AML-193 (cell line): ENCODE data around the gene MAP7D2.
"Not testable (repeated sequence)": the region's sequence is repeated elsewhere in the genome, so short reads cannot be mapped to it uniquely, and the experiment has no call there.

Source experiments
- DNase-seq, 2 experiments: peaks; one replicate each; lab custom pipeline; 2025; lab: John Stamatoyannopoulos, UW

MAP7D2 gene

DNA sequence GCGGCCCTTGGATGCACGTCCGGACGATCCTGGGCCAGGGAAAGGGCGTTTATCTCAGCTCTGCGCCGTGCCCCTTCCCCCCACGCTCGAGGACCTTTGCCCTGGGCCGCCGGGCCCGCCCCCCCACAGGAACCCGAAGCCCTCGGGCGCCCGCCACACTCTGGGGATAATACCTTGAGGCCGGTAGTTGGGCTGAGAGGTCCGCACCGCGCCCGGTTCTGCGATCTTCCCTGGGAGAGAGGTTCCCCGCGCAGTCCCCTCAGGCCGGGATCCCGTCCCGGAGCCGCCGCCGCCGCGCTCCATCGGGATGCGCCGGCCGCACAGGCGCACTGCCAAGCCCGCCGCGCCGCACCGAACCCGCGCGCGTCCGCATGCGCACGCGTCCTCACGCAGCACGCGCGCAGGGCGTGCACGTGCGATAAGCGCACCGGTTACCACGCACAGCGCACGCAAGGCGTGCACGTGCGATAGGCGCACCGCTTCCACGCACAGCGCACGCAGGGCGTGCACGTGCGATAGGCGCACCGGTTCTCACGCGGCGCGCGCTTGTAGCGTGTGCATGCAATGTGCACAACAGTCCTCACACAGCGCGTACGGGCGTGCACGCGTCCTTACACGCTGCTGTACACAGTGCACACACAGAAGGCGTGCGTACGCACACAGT, at the start of gene MAP7D2:
Gene MAP7D2 (minus strand): TSS at position 331 of the 664 bp plus-strand sequence. CDS start 28 bp downstream, at position 303.
- no peak for DNase-seq

DNA sequence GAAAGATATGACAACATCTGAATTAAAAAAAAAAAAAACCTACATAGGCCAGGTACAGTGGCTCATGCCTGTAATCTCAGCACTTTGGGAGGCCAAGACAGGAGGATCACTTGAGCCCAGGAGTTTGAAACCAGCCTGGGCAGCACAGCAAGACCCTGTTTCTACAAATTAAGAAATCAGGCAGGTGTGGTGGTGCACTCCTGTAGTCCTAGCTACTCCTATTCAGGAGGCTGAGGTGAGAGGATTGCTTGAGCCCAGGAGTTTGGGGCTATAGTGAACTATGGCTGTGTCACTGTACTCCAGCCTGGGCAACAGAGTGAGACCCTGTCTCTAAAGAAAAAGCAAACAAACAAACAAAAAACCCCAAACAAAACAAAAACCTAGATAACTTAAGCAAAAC, 45.8 kb upstream of the MAP7D2 start:
- not testable (repeated sequence) for DNase-seq

DNA sequence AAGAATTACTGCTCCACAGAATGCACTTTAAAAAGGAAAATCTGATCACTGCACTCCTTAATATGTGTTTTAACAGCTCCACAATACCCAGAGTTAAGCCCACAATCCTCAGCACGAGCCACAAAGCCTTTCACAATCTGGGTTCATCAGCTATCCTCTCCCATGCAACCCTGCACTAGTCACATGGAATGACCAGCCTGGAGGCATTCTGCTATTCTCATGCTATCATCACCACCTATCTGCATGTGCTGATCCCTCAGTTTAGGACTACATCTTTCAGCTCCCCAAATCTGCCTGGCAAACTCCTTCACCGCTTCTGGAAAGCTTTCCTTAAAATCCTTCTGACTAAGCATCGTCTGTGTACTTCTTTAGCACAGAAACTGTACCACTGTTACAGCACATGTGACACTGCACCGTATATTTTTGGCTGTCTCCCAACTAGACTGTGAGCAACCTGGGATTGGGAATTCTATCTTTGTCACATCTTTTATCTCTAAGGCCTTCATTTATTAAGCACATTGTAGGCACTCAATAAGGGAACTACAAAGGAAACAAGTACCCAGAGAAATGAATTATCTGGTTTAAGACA, 43.2 kb upstream of the MAP7D2 start:
- no peak for DNase-seq

DNA sequence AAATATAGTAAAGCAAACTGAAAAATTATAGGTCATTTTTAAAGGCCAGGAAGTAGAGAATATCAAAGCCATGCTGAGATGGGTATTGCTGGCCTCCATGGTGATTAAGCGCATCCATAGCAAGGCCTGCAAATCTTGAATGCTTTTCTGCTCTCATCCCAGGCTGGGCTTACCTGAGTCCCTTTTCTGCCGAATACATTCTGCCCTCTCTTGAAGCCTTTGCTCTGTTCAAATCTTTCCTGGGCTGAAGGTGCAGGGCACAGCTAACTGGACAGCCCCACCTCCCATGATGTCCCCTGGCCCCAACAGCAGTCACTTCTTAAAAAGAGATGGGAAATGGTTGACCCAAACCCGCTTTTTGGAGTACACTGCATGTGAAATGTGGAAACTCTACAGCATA, 35.0 kb upstream of the MAP7D2 start:
- no peak for DNase-seq

DNA sequence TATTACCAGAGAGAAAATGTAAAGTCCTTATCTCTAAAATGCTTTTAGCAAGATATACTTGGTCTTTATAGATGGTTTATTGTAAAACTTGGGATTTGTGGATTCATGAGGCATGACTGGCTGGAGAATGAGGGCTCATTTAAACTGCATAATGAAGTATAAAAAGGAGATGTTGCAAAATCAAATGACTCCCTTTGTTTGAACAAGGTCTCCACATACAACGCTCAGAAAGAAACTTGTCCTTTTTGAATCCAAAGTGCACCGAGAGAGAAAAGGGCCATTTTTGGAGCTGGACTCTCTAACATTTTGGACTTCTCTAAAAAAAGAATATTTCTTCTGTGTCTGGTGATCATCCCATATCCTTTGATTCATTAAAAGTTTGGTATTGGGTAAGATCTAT, 32.6 kb upstream of the MAP7D2 start:
- no peak for DNase-seq

DNA sequence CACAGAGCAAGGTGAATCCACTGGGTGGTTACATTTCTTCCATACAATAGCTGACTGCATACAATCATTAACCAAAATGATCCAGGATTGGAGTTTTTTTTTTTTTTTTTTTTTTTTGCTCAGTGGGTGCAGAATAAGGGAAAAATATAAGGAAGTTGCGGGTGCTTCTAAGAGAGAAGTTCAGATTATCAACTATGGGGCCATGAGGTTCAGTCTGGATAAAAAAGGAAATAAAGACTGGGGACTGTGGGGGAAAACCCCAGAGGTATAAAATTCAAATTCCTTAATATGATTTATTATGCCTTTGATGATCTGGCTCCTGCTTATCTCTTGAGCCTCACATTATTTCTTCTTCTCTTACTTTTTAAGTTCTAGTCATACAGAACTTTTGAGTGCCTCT, 30.9 kb upstream of the MAP7D2 start:
- DNase-seq = no peak

DNA sequence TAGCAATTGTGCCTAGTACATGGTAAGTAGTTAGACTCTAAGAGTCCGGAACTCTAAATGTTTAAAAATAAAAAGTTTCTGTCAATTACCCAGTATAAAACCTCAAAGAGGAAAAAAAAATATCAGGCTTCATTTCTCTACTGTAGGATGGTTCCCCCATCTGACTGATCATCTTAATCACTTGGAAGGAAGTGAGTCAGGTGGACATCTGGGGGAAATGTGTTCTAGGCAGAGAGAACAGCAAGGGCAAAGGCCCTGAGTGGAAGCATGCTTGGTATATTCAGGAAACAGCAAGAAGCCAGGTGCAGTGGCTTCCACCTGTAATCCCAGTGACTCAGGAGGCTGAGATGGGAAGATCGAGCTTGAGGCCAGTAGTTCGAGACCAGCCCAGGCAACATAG, 27.8 kb upstream of the MAP7D2 start:
- no peak for DNase-seq

DNA sequence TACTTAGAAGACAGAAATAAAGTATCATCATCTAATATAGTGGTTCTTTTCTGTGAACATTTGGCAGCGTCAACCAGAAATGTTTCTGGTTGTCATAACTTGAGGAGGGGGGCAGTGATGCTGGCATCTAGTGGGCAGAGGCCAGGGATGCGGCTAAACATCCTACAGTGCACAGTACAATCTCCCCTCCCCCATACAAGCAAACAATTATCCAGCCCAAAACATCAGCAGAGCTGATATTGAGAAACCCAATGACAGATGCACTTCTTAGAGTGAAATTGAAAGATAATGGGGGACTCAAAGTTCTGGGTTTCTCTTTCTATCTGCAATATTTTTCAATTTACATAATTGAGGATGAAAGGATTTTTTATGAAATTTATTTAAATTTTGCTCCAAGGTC, 26.9 kb upstream of the MAP7D2 start:
- DNase-seq = no peak

DNA sequence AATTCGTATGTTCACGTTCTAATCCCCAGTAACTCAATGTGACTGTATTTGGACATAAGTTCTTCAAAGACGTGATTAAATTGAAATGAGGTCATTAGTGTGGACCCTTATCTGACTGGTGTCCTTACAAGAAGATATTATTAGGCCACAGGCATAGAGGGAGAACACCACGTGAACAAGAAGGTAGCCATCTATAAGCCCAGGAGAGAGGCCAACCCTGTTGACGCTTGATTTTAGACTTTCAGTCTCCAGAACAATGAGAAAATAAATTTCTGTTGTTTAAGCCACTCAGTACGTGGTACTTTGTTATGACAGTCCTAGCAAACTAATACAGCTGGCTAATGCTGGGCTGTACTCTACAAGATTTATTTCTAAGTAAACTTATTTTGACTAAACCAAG, 26.4 kb upstream of the MAP7D2 start:
- no peak for DNase-seq

DNA sequence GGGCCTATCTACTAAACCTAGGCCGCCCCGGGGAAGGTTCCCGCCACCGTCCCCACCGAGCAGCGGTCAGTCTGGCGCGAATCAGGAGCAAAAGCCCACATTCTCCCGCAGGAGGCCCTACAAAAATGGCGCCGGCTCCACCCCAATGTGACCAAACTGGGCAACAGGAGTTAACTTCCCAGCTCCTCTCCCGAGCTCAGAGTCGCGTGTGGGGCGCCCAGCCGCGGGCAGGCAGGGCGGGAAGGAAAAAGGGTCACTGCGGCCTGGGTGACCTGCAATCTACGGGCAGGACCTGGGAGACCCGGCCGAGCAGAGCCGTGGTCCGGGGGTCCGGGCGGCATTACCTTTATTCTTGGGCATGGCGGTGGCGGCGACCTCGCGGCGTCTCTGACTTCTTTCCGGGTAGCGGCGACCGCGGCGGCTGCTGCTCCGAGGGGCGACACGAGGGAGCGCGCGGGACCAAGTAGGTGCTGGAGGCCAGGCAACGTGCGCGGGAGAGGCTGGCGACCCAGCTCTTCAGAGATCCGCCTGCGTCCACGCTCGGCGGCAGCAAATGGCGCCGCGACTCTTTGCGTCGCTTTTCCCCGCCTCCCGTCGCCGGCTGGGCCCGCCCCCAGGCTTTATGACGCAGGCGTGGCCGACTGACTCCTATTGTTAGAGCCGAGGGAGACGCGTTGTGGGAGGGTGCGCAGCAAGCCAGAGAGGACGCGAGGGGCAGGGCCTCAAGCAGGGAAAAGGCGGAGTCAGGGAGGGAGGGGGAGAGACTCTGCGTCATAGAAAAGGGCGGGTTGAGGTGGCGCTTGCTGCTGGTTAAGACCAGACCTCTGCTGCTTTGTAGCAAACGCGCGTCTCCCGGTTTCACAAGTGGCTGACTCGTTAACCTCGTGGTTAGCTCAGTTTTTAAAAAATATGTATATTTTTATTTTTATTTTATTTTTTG, 24.8 kb upstream of the MAP7D2 start, which contains the start of gene EIF1AX:
Gene EIF1AX (minus strand): TSS at position 558 of the 940 bp plus-strand sequence. CDS start 198 bp downstream, at position 360.
- DNase-seq = peak; percentile 85 to 88

DNA sequence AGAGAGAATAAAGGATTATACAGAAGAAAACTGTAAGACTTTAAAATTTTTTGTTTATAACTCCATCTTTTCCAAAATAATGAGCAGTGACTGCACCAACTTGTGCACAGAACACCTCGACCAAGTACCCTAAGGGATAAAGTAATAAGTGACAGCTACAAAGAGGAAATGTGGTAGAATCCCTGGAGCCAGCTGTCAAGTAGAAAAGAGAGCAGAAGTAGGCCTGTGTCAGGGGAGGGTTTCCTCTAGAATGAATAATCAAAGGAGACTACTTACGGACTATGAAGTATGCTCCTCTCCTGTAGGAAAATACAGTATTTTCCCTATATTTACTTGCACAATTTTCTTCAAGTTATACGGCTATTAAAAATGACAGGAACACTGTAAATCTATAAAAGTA, 23.7 kb upstream of the MAP7D2 start:
- DNase-seq = peak; percentile 2 to 6

DNA sequence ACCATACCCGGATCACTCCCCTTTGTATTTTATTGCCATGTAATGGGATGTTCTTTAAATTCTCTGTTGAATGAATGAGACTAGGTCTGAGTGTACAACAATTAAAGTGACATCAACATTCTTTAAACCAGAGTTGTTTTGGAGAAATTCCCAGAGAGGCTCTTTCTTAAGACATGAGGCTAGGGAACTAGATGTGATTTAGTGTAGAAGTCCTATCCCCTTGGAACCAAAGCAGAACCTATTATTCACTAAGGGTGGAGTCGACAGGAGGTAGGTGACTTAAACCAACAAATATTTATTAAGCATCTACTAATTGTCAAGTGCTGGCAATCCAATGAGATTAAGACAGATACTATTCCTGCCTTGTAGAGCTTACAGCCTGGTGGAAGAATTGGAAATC, 23.3 kb upstream of the MAP7D2 start:
- DNase-seq = no peak

DNA sequence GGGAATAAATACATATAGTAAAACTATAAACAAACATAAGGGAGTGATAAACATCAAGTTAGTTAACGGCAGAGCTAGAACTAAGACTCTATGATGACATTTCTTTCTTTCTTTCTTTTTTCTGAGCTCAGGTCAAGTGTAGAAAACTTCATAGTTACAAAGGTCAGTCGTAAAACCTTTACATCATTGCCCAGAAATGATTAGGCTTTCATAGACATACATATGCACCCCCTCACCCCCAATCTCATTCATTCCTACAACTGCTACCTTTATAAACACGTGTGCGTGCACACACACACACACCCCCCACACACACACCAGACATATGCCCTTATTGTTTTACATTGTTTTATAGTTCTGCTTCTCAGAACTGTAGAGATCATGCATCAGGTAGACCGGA, 19.2 kb upstream of the MAP7D2 start:
- DNase-seq = no peak

DNA sequence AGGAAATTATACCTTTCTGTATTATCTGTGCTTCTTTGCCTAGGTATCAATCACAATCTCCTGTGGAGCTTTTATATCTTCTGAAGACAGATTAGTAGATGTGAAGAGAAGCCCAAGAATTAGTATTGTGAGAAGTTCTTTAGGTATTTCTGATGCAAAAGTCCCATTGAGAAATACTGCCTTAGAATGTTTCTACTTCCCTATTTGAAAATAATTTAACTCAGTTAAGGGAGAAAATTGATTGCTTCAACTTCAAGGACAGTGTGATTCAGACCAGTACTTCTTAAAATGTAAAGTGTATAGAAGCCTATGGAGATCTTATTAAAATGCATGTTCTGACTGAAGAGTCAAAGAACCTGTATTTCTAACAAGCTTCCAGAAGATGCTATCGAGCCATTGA, 16.0 kb upstream of the MAP7D2 start:
- peak; percentile 65 to 67 for DNase-seq

DNA sequence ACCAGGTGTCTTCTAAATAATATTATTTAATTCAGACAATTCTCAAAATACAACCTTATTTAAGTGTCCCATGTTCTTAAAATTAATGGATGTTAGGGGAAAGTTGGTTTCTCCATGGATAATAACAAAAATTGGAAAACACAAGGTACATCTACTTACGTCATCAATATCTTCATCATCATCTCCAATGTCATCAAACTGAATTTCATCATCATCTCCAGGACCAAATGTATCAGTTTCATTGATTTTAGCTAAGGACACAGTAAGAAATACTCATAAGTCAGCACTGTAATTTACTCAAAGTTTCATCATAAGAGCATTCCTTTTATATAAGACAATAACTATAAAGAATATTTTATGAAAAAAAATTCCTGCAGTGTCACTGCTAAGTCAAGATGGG, 13.7 kb upstream of the MAP7D2 start:
- DNase-seq = no peak

DNA sequence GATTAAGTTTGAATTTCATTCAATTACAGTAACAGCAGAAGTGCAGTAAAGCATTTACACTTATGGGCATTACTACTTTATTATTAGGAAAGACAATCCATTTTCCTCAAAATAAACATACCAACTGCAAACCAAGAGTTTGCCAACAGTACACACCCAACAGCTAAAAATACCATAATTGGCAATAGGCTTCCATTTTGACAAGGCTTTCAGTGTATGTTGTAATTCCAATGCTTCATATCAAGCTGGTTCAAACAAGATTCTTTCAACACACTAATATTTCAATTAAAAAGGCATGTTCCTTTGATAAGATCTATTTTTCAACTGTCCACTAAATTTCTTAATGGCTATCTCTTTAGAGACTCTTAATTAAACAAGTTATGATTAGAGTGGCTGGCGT, 12.8 kb upstream of the MAP7D2 start:
- DNase-seq = no peak

DNA sequence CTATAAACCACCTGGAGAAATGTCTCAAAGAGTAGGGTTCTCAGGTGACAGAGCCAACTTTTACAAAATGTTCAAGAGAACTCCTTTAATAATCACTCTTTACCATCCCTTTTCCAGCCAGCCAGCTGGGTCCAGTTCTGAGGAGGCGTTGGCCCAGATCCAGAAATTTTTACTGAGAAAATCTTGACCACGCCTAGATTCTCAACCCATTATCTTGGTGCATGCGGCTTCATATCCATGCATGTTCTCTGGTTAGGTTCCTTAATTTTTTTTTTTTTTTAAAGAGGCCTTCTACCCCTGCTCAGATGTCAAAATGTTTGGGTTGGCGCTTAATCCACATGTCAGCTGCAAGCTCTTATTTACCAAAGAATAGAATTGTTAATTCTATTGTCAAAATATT, 12.0 kb upstream of the MAP7D2 start:
- no peak for DNase-seq

DNA sequence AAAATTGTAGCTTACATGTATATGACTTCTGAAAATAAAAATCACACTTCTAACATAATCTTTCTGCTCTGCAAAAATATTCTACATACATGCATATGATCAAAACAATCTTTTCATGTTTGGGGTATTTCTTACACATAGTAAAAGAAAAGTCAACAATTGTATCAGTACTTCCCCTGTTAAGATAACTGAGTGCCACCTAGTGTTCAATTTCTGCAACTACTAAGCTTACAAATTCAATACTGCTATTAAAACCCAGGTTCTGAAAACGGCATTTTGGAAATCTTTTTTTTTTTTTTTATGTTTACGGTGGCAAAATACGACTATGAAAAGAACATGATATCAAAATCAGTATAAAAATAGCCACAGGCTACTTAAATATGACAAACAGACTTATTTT, 10.7 kb upstream of the MAP7D2 start:
- DNase-seq = not testable (repeated sequence)

DNA sequence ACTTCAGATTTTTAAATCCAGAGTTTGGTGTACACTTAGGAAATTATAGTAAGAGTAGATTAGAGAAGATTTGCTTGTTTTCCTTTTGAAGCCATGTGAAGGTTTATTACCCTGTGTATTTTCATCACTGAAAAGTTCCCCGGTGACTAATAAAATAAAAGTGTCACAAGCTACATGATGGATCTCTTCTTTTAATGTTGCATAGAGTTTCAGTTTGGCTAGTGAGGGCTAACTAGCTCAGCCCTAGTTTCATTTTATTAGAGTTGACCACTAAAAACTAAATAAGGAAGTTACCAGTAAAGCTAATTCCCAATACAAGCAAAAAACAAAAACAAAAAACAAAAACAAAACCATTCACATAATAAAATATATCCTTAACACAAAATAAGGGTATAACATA, 10.1 kb upstream of the MAP7D2 start:
- not testable (repeated sequence) for DNase-seq

DNA sequence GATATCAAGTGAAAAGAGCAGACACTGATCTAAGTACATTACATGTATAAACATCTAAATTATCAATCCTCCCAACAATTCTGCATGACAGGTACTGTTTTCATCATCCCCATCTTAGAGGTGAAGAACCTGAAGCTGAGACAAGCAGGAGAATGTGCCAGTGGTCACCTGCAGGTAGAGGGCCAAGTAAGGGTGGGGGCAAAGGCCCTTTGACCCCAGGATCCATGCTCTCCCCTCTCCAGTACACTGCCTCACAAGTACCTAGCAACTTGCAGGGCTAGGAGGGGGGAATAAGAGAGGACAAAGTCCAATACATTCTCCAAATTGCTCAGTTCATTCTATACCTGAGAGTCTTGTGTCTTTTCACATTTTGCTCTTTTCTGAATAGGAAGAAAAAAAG, 8.3 kb upstream of the MAP7D2 start:
- DNase-seq = no peak

DNA sequence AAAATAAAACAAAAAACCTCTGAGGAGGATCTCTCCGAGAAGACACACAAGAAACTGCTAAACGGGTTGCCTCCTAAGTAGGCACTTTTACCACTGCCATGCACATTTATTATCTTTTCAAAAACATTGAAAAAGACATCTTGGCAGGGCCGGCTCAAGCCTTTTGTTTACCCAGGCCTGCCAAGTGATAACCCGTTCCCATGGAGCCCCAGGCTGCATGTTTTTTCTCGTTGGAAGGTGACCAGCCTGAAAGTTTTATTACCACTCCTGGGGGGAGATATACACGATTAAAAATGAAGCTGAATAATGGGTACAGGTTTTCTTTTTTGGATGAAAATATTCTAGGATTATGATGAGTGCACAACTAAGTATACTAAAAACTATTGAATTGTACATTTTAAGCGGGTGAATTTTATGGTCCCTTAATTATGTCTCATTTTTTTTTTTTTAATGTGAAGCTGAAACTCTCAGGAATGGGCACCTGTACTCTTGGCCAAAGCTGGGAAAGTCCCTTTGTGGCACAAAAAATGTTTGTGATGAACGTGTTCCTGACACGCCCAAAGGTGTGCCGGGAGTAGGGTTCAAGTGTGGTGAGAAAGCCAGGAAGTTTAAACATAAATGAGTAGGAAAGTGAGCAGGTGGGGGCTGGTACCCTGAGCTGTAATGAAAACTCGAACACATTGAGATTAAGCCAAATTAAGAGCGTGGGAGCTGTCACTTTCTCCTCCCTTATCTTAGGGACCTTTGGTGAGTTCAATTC, 1.5 kb upstream of the MAP7D2 start:
- DNase-seq = no peak

DNA sequence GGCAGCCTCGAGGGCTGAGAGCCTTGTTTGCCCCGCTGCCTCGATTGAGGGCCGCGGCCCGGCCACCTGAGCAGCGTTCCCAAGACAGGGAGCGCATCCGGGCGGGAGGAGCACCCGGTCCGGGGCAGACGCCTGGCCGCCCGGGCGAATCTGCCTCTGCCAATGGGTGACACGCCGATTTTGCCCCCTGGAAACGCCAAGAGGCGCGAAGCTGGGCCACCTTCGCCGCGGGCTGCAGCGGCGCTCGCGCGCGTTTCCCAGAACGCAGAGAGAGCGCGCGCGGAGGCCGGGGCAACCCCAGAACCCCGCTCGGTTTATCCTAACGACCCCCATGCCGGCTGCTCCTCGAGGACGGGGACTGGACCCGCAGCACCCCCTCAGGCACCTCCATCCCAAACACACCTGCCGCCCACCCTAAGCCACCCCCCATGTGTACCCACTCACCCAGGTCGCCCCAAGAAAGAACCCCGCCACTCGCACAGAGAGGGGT, 575 bp downstream of the MAP7D2 start:
- no peak for DNase-seq
